ENCODE measurements around the gene C2CD3.
"Not testable (repeated sequence)": the region's sequence is repeated elsewhere in the genome, so short reads cannot be mapped to it uniquely, and the experiment has no call there.

Gene C2CD3

DNA sequence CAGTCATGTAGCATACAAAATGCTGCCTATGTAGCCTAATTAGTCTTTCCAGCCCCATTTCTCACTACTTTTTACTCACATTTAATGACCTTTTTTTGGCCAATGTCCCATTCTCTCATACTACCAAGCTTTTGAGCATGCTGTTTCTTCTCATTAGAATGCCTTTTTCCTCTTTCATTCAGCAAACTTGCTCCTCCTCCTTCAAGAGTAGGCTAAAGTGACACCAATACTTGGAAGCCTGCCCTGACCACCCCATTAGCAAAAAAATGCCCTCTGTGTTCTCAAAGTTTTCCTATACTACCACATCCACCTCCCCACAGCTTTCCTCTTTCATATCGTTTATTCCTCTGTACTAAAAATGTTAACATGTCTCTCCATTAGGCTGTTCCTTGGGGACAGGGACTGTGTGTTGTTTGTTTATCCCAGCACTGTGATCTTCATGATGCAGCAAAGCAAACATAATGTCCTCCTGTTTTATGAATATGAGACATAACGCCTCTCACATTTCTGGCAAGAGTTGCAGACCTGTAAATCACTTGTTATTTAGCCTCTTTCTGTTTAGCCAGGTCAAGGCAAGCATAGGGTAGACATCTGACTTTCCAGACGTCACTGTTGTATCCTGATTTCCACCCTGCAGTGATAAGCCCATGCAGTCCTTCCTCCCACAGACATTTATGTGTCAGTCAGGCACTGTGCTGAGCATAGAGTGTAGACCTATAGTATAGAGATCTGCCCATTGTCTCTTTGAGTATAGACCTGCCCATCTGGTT is 99.9 kb downstream of the C2CD3 start:
- no peak overlapping the region for H3K27ac Mint-ChIP-seq
- no peak for ATAC-seq
- no peak overlapping the region for H3K4me3 Mint-ChIP-seq
- no peak for DNase-seq (ENCODE audit: low spot score in 2 of 2)
- peaks cover 11% of the 10 kb centered on the region for H3K4me1 Mint-ChIP-seq
- no peaks in the 10 kb centered on the region for H3K9me3 Mint-ChIP-seq
- peaks cover 30% of the 10 kb centered on the region for H3K36me3 Mint-ChIP-seq

DNA sequence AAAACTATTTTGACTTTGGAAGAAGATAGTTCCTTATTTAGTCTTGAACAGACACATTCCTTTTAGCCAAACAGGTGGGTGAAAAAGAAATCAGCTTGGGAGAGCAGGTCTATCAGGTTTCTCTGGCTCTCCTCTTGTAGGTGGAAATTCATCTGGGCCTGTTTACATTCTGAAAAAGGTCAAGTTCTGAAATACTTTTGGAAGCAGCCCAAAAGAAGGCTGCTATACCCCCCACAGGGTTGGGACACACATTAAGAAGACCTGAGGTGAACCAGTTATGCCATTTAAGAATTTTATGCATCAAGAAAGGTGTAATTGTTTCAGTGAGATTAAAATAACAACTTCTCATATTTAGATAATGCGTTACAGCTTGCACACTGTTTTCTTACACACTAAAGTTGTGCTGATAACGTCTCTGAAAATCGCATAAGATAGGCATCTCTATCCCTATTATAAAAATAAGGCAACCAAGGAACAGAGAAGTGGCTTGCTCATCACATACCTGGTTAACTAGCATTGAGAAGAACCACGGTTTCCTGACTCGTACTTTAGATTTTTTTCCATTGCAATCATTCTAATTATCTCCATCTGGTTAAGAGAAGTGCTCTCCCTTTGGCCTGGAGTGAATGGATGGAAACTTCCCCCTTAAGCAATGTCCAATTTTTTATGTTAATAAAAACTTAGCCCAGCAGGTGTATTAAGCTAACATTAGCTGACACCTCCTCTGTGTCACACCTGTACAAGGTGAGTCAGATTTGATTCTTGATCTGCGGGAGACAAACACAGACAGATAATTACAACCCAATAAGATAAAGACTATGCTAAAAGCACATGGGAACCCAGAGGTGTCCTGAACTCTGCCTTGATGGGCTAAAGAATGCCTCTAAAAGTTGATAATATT is 101.4 kb downstream of the C2CD3 start:
- H3K4me1 Mint-ChIP-seq, result peaks cover 11% of the 10 kb centered on the region
- no peak overlapping the region for H3K27ac Mint-ChIP-seq
- H3K9me3 Mint-ChIP-seq, result no peaks in the 10 kb centered on the region
- H3K4me3 Mint-ChIP-seq, result no peak overlapping the region
- peaks cover 28% of the 10 kb centered on the region for H3K36me3 Mint-ChIP-seq
- DNase-seq (ENCODE audit: low spot score in 2 of 2) (no peak), ATAC-seq (no peak)

GRCh38 chr11:74066663-74067062 is 104.1 kb downstream of the C2CD3 start:
- H3K9me3 Mint-ChIP-seq; ATAC-seq; H3K4me3 Mint-ChIP-seq; H3K4me1 Mint-ChIP-seq; H3K36me3 Mint-ChIP-seq; H3K27ac Mint-ChIP-seq; DNase-seq (ENCODE audit: low spot score in 2 of 2): not testable (repeated sequence)

DNA sequence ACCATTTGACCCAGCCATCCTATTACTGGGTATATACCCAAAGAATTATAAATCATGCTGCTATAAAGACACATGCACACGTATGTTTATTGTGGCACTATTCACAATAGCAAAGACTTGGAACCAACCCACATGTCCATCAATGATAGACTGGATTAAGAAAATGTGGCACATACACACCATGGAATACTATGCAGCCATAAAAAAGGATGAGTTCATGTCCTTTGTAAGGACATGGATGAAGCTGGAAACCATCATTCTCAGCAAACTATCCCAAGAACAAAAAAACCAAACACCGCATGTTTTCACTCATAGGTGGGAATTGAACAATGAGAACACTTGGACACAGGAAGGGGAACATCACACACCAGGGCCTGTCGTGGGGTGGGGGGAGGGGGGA is 105.3 kb downstream of the C2CD3 start:
- not testable (repeated sequence) for H3K4me3 Mint-ChIP-seq; H3K9me3 Mint-ChIP-seq; ATAC-seq; DNase-seq (ENCODE audit: low spot score in 2 of 2); H3K36me3 Mint-ChIP-seq; H3K27ac Mint-ChIP-seq; H3K4me1 Mint-ChIP-seq

GRCh38 chr11:74063628-74064027 is 107.2 kb downstream of the C2CD3 start:
- not testable (repeated sequence) for H3K4me3 Mint-ChIP-seq; H3K4me1 Mint-ChIP-seq; DNase-seq (ENCODE audit: low spot score in 2 of 2); H3K36me3 Mint-ChIP-seq; H3K27ac Mint-ChIP-seq; H3K9me3 Mint-ChIP-seq; ATAC-seq

- not testable (repeated sequence) for H3K36me3 Mint-ChIP-seq, H3K9me3 Mint-ChIP-seq
Measured at GRCh38 chr11:74061599-74061998, 109.2 kb downstream of the C2CD3 start.

GRCh38 chr11:74057249-74058151 is 113.3 kb downstream of the C2CD3 start:
- H3K36me3 Mint-ChIP-seq, result peaks cover 23% of the 10 kb centered on the region
- H3K4me3 Mint-ChIP-seq, result no peak overlapping the region
- ATAC-seq, result no peak
- peaks cover 4% of the 10 kb centered on the region for H3K4me1 Mint-ChIP-seq
- H3K27ac Mint-ChIP-seq, result peak overlapping the region; percentile 20
- H3K9me3 Mint-ChIP-seq, result no peaks in the 10 kb centered on the region
- DNase-seq (ENCODE audit: low spot score in 2 of 2), result no peak

More at GRCh38 chr11:74061599-74061998, 109.2 kb downstream of the C2CD3 start:
- not testable (repeated sequence) for H3K4me3 Mint-ChIP-seq; DNase-seq (ENCODE audit: low spot score in 2 of 2); ATAC-seq; H3K27ac Mint-ChIP-seq; H3K4me1 Mint-ChIP-seq

GRCh38 chr11:74055938-74056337 is 114.9 kb downstream of the C2CD3 start:
- peak overlapping the region; percentile 50 for H3K27ac Mint-ChIP-seq
- H3K36me3 Mint-ChIP-seq, result peaks cover 23% of the 10 kb centered on the region

DNA sequence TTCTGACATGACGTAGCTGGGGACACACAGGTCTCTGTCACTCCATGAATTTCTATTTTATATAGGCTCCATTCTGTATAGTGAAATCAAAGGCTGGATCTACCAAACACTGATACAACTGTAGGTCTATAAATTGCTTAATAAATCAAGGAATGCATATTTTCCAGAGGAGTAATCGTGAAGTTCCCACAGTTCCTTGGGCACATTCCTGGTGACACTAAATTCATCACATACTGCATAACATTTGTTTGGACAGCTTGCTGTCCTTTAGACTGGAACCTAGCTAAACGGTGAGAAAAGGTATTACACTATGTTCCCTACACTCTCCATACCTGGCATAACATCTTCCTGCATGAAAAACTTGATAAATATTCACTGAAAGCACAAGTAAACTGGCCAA is 120.3 kb downstream of the C2CD3 start:
- no peaks in the 10 kb centered on the region for H3K4me1 Mint-ChIP-seq
- ATAC-seq (no peak), DNase-seq (ENCODE audit: low spot score in 2 of 2) (no peak)
- H3K27ac Mint-ChIP-seq, result peak overlapping the region; percentile 17
- no peak overlapping the region for H3K4me3 Mint-ChIP-seq
- no peaks in the 10 kb centered on the region for H3K9me3 Mint-ChIP-seq
- peaks cover 40% of the 10 kb centered on the region for H3K36me3 Mint-ChIP-seq

More at GRCh38 chr11:74055938-74056337, 114.9 kb downstream of the C2CD3 start:
- H3K4me1 Mint-ChIP-seq, result no peaks in the 10 kb centered on the region
- H3K9me3 Mint-ChIP-seq, result no peaks in the 10 kb centered on the region
- DNase-seq (ENCODE audit: low spot score in 2 of 2), result no peak
- ATAC-seq, result no peak
- H3K4me3 Mint-ChIP-seq, result no peak overlapping the region

DNA sequence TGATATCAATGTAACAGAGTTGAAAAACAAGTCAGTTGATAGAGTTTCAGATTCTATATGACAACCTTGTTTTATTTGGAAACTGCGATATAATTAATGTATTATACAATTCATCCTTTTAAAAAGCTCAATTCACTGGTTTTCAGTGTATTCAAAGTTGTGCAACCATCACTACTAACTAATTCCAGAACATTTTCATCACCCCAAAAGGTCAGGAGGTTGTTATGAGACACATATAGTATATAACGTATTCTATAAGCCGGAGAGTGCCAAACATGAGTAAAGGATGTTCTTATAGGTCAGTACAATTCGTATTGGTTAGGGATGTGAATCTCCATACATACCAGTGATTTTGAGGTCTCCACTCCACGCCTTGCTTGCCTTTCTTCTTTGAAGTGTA is 121.8 kb downstream of the C2CD3 start:
- Mint-ChIP-seq H3K36me3 (peaks cover 31% of the 10 kb centered on the region), H3K4me3 (no peak overlapping the region), H3K9me3 (no peaks in the 10 kb centered on the region), H3K4me1 (no peaks in the 10 kb centered on the region), H3K27ac (peak overlapping the region; percentile 17)
- no peak for DNase-seq (ENCODE audit: low spot score in 2 of 2)
- no peak for ATAC-seq

DNA sequence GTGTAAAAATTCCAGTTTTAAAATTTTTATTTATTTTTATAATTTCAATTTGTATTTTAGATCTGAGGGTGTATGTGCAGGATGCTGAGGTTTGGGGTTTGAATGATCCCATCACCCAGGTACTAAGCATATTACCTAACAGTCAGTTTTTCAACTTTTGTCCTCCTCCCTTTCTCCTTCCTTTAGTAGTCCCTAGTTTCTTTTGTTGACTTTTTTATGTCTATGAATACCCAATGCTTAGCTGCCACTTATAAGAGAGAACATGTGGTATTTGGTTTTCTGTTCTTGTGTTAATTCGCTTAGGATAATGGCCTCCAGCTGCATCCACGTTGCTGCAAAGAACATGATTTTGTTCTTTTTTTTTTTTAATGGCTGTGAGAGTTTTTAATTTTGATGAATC is 126.3 kb downstream of the C2CD3 start:
- Mint-ChIP-seq H3K4me1 (no peaks in the 10 kb centered on the region), H3K9me3 (no peaks in the 10 kb centered on the region), H3K4me3 (no peak overlapping the region), H3K36me3 (peaks cover 49% of the 10 kb centered on the region), H3K27ac (no peak overlapping the region)
- ATAC-seq, result no peak
- no peak for DNase-seq (ENCODE audit: low spot score in 2 of 2)

DNA sequence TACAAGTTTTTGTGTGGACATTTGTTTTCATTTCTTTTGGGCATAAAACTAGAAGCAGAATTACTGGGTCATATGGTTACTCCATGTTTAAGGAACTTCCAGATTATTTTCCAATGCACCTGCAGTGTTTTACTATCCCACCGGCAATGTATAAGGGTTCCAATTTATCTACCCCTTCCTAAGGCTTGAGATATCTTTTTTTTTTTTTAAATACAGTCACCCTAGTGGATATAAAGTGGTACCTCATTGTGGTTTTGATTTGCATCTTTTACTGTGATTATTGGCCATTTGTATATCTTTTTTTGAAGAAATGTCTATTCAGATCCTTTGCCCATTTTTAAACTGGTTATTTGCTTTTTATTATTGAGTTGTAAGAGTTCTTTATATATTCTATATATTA is 127.4 kb downstream of the C2CD3 start:
- H3K4me1 Mint-ChIP-seq, result no peaks in the 10 kb centered on the region
- DNase-seq (ENCODE audit: low spot score in 2 of 2), result no peak
- ATAC-seq, result no peak
- H3K9me3 Mint-ChIP-seq, result no peaks in the 10 kb centered on the region
- H3K27ac Mint-ChIP-seq, result no peak overlapping the region
- peaks cover 39% of the 10 kb centered on the region for H3K36me3 Mint-ChIP-seq
- H3K4me3 Mint-ChIP-seq, result no peak overlapping the region

DNA sequence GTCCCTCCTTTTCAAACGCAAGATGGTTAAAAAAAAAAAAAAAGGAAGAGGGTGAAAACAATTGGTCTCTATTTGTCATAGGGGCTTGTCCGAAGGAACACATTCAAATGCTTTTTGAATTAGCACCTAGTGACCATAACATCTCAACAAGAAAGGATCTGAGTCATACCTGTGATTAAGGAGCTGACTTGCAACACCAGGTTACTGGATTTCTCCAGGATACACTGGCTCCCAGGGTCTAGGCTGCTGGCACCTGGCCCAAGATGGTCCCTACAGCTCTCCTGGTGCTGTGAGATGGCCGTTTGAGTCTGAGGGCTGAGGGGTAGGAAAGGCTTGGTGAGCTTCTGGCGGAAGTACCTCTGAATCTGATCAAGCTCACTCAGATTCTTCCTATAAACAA is 133.5 kb downstream of the C2CD3 start:
- Mint-ChIP-seq H3K36me3 (peaks cover 46% of the 10 kb centered on the region), H3K4me1 (no peaks in the 10 kb centered on the region), H3K27ac (peak overlapping the region; percentile 51), H3K9me3 (no peaks in the 10 kb centered on the region), H3K4me3 (no peak overlapping the region)
- DNase-seq (ENCODE audit: low spot score in 2 of 2), result no peak
- no peak for ATAC-seq

- no peak for DNase-seq (ENCODE audit: low spot score in 2 of 2)
- peaks cover 25% of the 10 kb centered on the region for H3K36me3 Mint-ChIP-seq
- peak overlapping the region; percentile 51 for H3K27ac Mint-ChIP-seq
- no peak overlapping the region for H3K4me3 Mint-ChIP-seq
- H3K9me3 Mint-ChIP-seq, result no peaks in the 10 kb centered on the region
- ATAC-seq, result no peak
- H3K4me1 Mint-ChIP-seq, result peaks cover 17% of the 10 kb centered on the region
Measured at GRCh38 chr11:74035264-74035663, 135.5 kb downstream of the C2CD3 start.

DNA sequence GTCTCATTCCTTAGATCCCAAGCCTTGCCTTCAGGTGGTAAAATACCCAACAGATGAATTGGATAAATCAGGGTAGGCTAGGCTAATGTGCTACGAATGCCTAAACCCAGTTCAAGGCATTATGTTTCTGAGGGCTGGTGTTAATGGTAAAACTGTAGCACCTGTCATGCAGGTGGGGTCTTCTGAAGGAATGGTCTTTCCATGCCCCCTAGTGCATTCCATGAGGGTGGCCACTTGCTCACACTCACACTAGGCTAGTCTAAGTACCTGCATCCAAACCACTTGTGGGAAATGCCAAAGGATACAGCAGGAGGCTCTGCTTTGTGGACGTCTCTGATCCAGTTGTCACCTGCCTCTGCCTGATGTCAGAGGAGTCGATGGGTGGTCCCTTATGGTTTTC is 137.8 kb downstream of the C2CD3 start:
- Mint-ChIP-seq H3K36me3 (peaks cover 24% of the 10 kb centered on the region), H3K4me1 (peaks cover 23% of the 10 kb centered on the region), H3K27ac (no peak overlapping the region), H3K9me3 (no peaks in the 10 kb centered on the region), H3K4me3 (no peak overlapping the region)
- DNase-seq (ENCODE audit: low spot score in 2 of 2) (no peak), ATAC-seq (no peak)

Measured in stimulated activated effector memory CD8-positive, alpha-beta T cell treated with anti-CD3 and anti-CD28 coated beads, Interleukin-12 subunit alpha, Interleukin-12 subunit beta, amount 100 ng/mL, for 72 hours (primary cell).